HG03521 (cell line): ENCODE measurements around the gene ADGRF5.

Source experiments
- ATAC-seq: cut with Tn5 transposase; IDR thresholded peaks from one replicate; pipeline ENCODE4 v1.9.1; 2021; ENCODE audit warnings: mild to moderate bottlenecking, moderate library complexity; ENCODE audit not compliant: unreplicated experiment

Gene ADGRF5

DNA sequence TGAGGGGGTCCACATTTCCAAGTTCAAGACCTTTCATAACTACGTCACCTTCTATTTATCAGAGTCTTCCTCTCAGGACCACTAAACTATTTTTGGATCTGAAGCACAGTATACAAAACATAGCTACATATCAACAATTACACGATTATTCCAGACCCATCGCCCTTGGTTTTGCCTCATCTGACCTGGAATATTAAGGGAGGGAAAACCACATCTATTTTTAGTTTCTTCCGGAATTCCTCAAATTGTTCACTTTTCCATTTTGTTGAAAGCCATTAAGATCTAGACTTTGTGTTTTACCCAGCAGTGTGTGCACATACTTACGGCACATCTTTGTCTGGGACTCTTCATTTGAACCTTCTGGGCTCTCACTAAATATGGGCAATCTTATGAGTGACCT lies 12.0 kb upstream of the ADGRF5 start:
- ATAC-seq, result no peak

GRCh38 chr6:46932526-46933319 lies 11.0 kb upstream of the ADGRF5 start:
- ATAC-seq, result no peak

DNA sequence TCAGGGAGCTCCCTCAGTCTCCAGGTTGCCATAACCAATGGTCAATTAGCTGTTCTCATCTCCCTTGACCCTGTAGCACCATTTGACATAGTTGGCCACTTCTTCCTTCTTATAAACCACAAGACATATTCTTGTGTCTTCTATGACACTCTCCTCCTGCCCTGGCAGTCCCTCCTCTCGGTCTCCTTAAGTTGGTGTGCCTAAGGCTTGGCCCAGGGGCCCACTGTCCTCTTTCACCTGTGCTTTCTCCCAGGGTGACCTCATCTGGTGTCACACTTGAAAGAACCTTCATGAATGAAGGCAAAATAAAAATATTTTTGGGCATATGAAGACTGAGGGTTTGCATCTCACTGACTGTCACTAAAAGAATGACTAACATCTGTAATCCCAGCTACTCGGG lies 9.7 kb upstream of the ADGRF5 start:
- ATAC-seq, result no peak

DNA sequence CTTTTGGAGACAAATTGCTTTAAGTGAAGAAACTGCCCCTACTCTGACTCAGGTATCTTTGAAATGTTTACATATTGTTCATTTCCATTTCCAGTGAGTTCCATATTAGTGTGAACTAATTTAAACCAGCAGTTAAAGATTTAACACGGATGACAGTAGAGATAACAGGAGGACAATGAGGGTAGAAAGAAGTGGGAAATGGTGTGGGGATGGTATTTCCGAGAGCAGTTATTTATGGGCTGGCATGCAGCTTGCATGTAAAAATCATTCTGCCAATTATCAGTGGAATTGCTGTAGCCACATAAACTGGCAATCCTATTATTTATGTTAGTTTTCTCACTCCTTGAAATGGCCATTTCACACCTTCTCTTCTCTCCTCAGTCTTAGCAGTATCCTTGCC lies 8.6 kb upstream of the ADGRF5 start:
- no peak for ATAC-seq

- no peak for ATAC-seq
Measured at GRCh38 chr6:46927066-46927465, 5.3 kb upstream of the ADGRF5 start.

DNA sequence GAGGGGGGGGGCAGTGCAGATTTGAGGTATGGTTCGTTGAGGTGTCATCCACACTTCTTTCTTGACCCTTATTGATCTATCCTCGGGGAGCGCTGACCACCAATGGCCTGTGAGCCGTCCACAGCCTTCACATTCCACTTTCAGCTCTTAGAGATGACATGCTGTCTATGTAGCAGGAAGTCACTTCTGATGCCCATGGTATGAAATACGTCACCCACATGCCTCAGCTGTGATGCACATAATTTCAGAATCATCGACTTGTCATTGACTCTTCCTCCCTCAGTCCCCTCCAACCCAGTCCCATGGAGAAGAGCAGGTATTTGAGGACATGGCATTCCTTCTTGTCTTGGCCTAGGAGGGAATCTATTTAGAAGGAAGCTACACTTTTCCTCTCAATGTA lies 4.7 kb upstream of the ADGRF5 start:
- no peak for ATAC-seq

DNA sequence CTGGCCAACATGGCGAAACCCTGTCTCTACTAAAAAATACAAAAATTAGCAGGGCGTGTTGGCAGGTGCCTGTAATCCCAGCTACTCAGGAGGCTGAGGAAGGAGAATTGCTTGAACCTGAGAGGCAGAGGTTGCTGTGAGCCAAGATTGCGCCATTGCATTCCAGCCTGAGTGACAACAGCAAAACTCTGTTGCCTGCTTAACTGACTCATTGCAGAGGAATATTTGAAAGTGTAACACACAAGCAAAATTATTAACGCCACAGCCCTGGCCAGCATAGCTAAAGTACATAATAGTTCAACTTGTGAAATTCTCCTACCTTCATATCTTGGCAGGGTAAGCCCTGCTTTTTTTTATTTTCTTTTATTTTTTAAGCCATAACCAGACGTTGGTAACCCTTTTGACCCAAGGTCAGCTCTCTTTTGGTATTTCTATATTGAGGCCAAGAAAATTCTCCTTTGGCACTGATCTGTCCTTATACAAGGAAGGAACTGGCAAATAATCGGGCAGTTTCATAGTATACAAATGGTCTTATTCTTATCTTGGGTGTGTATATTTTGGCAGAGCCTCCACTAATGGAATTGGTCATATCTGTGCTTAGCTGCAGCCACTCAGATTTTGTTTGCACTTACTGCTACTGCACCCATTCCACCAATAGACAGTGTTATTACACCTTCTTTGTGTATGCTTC lies 4.0 kb upstream of the ADGRF5 start:
- ATAC-seq, result no peak

- no peak for ATAC-seq
Measured at GRCh38 chr6:46923476-46923875, 1.7 kb upstream of the ADGRF5 start.

- ATAC-seq, result no peak
Measured at GRCh38 chr6:46921059-46921458, 679 bp downstream of the ADGRF5 start.

- no peak for ATAC-seq
Measured at GRCh38 chr6:46918806-46919205, 2.9 kb downstream of the ADGRF5 start.

GRCh38 chr6:46917002-46917545 lies 4.7 kb downstream of the ADGRF5 start:
- no peak for ATAC-seq

- ATAC-seq, result no peak
Measured at GRCh38 chr6:46915866-46916265, 5.9 kb downstream of the ADGRF5 start.

GRCh38 chr6:46915380-46915779 lies 6.4 kb downstream of the ADGRF5 start:
- ATAC-seq, result no peak

DNA sequence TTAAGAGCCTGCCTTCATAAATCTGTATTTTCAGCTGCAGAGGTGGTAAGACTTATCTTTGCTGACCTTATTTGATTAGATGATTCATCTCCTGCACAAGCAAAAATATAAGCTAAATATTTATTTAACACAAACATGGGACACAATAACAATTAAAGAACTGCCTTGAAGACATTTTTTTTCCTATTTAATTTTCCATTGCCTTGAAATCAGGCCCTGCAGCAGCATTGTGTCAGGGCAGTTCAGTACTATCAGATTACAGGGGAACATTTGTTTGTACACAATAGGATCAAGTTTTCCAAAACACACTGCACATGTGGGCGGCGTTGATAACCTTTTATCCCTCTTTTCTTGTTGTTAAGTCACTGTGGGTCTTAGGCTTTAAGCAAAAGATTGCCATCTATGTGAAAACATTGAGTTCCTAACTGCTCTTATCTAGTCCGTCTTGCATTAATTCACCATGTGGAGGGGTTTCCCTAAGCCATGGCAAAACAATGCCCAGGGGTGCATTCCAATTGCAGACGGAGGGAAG lies 7.4 kb downstream of the ADGRF5 start:
- ATAC-seq, result no peak

- ATAC-seq, result no peak
Measured at GRCh38 chr6:46909371-46909770, 12.4 kb downstream of the ADGRF5 start.

DNA sequence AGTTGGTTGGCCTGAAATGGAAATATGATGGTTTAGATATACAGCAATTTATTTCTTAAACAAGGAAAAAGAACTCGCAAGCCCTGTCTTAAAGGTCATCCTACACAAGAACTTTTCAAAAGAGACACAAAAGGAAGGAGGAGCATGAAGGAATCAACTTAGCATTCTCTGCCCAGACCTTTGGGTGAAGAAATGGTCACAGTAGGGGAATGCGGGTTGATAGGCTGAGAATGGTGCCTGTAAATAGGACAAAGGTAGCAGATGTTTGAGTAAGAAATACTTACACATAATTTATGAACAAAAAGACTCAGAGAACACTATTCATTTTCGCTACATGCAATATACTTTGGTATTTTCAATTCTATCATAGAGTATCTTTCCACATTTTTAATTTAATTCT lies 15.0 kb downstream of the ADGRF5 start:
- no peak for ATAC-seq

DNA sequence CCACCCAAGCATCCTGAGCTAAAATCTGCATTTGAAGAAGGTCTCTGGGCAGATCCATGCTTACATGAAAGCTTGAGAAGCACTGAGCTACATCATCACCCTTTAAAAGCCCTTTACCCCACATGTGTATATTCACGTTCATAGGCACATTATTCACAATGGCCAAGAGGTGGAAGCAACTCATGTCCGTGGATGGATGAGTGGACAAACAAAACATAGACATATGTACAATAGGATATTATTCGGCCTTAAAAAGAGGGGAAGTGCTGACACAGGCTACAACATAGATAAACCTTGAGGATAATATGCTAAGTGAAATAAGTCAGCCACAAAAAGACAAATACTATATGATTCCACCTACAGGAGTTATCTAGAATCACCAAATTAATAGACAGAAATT lies 17.6 kb downstream of the ADGRF5 start:
- no peak for ATAC-seq

DNA sequence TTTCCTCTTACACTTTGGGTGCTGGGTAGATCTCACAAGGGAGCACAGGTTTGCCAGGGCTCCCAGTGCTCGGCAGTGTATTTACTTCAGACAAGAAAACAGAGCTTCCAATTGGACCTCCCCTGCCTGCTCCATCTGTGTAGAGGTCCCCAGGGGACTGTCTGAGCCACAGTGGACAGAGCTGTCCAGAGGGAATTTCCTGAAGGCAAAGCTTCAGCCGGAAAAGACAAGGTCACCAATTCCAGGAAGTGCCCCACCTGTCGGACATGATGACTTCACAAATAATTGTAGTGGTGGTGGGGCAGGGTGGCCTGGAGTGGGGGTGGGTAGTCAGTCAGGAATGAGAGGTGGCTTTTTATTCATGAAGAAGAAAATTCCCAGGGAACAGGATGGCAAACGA lies 18.6 kb downstream of the ADGRF5 start:
- ATAC-seq, result no peak

GRCh38 chr6:46901882-46902314 lies 19.8 kb downstream of the ADGRF5 start:
- no peak for ATAC-seq

DNA sequence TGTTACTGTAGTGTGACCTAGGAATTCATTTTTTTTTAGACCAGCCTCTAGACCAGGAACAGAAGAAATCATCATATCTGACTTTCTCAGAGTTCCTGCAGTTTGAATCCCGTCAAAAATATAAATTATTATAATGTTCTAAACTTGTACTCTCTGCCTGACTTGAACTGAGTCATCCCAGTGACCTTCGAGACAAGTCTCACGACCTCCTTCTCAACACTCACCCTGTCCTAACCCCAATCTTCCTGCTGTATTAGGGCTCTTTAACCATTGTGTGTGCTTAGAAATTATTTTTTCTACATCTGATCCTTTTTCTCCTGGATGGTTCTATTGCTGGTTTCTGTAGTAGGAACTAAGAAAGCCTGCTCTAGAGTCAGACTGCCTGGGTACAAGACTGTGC lies 21.5 kb downstream of the ADGRF5 start:
- no peak for ATAC-seq

DNA sequence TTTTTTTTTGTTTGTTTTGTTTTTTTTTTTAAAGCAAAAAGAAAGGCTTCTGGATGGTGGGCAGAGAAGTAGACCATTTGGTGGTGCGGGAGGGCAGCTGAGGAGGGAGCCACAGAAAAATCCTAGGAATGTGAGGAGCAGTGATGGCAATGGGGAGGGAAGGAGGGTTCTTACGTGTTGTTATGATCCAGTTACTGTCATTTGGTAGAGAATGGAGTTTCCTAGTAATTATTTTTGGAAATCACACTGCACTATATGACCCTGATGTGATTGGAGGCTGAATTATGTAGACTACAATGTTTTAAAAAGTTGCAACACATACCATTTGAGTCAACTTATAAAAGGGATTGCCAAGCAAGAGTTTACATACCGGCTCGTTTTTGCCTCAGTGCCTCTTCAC lies 22.1 kb downstream of the ADGRF5 start:
- no peak for ATAC-seq

DNA sequence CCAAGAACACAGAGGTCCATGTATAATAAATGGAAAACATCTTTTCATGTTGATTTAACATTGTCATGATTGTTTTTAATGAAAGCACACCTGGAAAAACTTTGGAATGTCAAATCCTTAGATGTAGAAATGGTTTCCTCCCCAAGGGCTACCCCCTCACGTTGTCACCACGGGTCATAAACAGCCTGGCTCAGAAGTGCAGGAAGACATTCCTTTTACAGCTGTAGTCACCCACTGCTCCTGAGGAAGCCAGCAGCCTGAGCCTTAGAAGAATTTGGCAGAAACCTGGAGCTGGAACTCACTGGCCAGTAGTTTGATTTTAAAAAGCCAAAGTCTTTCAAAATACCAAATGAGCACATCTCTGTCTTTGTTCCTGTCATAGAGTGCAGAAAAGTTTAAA lies 23.7 kb downstream of the ADGRF5 start:
- ATAC-seq, result no peak
